ENCODE measurements around the gene PGRMC2.

The PGRMC2 gene

DNA sequence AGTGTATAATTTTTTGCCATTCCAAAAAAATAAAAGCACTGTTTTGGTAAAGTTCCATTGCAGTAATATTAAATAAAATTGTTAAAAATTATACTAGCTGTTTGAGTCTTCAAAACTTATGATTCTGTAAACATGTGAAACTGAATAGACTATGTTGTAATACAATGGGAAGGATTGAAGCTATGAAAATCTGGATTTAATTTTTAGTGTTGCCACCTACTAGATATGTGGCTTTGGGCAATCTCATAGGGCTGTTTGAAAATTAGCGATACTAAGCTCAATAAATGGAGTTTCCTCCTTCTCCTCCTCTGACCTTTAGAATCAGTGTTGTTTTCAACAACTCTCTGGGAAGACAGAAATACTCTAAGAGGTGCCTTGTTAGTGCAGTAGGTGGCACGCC, 4.5 kb downstream of the PGRMC2 start:
- no peaks in the 10 kb centered on the region for H3K9me3 ChIP-seq (ENCODE audit: insufficient read depth, low read length)
- no peaks in the 10 kb centered on the region for H3K27me3 ChIP-seq (ENCODE audit: insufficient read depth, insufficient read length)
- no peak for DNase-seq (ENCODE audit: low read depth, low spot score)
- no peak overlapping the region for H3K9ac ChIP-seq (ENCODE audit: insufficient read length, low read depth)
- no peak overlapping the region for H3K4me3 ChIP-seq (ENCODE audit: insufficient read length, low read depth)
- peaks cover 16% of the 10 kb centered on the region for H3K36me3 ChIP-seq (ENCODE audit: insufficient read depth, insufficient read length, low read length)
- H3K4me1 ChIP-seq (ENCODE audit: insufficient read depth, insufficient read length) = peaks cover 2% of the 10 kb centered on the region
- TF ChIP-seq ZNF274 (IDR thresholded peaks at IDR 0.05; ENCODE audit: low read depth, low read length) (no peak), SUZ12 (IDR thresholded peaks at IDR 0.05; ENCODE audit: extremely low read depth, insufficient read depth, insufficient read length) (no peak), YY1 (IDR thresholded peaks at IDR 0.05; ENCODE audit: insufficient read depth, insufficient read length) (no peak)

DNA sequence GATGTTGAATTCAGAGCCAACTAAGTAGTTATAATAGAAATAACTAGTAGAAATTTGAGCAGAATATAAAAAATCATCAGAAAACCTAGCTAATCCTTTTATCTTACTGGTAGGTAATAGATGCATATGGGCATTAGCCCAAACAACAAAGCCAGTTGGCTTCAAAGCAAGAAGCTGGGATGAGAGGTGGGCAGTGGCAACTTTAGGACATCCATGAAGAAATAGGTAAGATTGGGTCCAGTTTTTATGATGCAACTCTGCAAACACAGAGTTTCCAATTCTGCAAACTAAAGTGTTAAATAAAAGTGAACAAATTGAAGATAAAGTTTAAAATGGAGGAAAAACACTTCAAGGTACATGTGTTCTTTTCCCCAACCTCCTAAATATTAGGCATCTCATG, 5.1 kb downstream of the PGRMC2 start:
- H3K9ac ChIP-seq (ENCODE audit: insufficient read length, low read depth) = no peak overlapping the region
- H3K27me3 ChIP-seq (ENCODE audit: insufficient read depth, insufficient read length) = no peaks in the 10 kb centered on the region
- TF ChIP-seq SUZ12 (IDR thresholded peaks at IDR 0.05; ENCODE audit: extremely low read depth, insufficient read depth, insufficient read length) (no peak), ZNF274 (IDR thresholded peaks at IDR 0.05; ENCODE audit: low read depth, low read length) (no peak), YY1 (IDR thresholded peaks at IDR 0.05; ENCODE audit: insufficient read depth, insufficient read length) (no peak)
- DNase-seq (ENCODE audit: low read depth, low spot score) = no peak
- H3K4me1 ChIP-seq (ENCODE audit: insufficient read depth, insufficient read length) = peaks cover 2% of the 10 kb centered on the region
- H3K36me3 ChIP-seq (ENCODE audit: insufficient read depth, insufficient read length, low read length) = peaks cover 20% of the 10 kb centered on the region
- H3K9me3 ChIP-seq (ENCODE audit: insufficient read depth, low read length) = no peaks in the 10 kb centered on the region
- H3K4me3 ChIP-seq (ENCODE audit: insufficient read length, low read depth) = no peak overlapping the region

DNA sequence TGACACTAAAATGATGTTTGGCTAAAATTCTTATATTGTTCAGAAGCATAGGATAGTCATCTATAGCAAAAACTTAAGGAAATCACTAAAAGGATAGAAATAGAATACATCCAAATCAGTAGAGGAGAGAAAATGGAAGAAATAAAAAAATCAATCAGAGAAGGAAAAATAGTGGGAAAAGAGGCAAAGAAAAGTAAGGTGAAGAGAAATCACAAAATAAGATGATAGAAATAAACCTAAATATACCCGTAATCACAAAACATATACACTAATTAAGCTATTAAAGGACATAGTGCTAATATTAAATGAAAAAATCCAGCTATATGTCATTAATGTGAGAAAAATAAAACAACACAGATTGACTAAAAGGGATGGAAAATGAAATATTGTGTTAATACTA, 6.3 kb downstream of the PGRMC2 start:
- TF ChIP-seq ZNF274 (IDR thresholded peaks at IDR 0.05; ENCODE audit: low read depth, low read length) = no peak
- TF ChIP-seq SUZ12 (IDR thresholded peaks at IDR 0.05; ENCODE audit: extremely low read depth, insufficient read depth, insufficient read length) = no peak
- TF ChIP-seq YY1 (IDR thresholded peaks at IDR 0.05; ENCODE audit: insufficient read depth, insufficient read length) = no peak
- no peak overlapping the region for H3K9ac ChIP-seq (ENCODE audit: insufficient read length, low read depth)
- no peak for DNase-seq (ENCODE audit: low read depth, low spot score)
- H3K4me3 ChIP-seq (ENCODE audit: insufficient read length, low read depth) = no peak overlapping the region
- H3K4me1 ChIP-seq (ENCODE audit: insufficient read depth, insufficient read length) = peaks cover 2% of the 10 kb centered on the region
- peaks cover 25% of the 10 kb centered on the region for H3K36me3 ChIP-seq (ENCODE audit: insufficient read depth, insufficient read length, low read length)
- no peaks in the 10 kb centered on the region for H3K27me3 ChIP-seq (ENCODE audit: insufficient read depth, insufficient read length)
- H3K9me3 ChIP-seq (ENCODE audit: insufficient read depth, low read length) = no peaks in the 10 kb centered on the region

DNA sequence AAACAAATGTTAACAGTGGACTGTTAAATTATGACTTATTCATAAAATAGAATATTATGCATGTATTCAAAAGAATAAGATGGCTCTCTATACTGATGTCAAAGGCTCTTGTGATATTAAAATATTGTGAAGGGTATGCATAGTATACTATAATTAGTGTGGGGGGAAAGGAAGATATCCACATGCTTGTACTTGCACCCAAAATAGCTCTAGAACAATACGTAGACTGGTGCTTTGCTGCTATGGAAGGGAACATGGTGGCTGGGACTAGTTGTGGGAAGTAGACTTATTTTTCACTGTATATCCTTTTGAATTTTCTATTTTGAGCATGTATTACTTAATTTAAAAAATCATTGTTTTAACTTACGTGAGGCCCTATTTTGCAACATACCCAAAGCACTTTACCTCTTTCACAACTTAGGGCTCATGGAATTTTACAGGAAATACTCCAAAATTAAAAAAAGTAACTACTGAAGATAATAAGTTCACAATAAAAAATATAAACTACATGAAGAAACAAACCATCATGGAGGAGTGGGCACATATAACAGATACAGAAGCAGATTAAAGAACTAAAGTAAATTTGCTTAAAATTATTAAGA, 7.9 kb downstream of the PGRMC2 start:
- peaks cover 24% of the 10 kb centered on the region for H3K36me3 ChIP-seq (ENCODE audit: insufficient read depth, insufficient read length, low read length)
- H3K4me1 ChIP-seq (ENCODE audit: insufficient read depth, insufficient read length) = peaks cover 2% of the 10 kb centered on the region
- H3K9me3 ChIP-seq (ENCODE audit: insufficient read depth, low read length) = no peaks in the 10 kb centered on the region
- H3K27me3 ChIP-seq (ENCODE audit: insufficient read depth, insufficient read length) = no peaks in the 10 kb centered on the region
- DNase-seq (ENCODE audit: low read depth, low spot score) = no peak
- TF ChIP-seq ZNF274 (IDR thresholded peaks at IDR 0.05; ENCODE audit: low read depth, low read length) = no peak
- TF ChIP-seq SUZ12 (IDR thresholded peaks at IDR 0.05; ENCODE audit: extremely low read depth, insufficient read depth, insufficient read length) = no peak
- no peak for TF ChIP-seq YY1 (IDR thresholded peaks at IDR 0.05; ENCODE audit: insufficient read depth, insufficient read length)
- H3K4me3 ChIP-seq (ENCODE audit: insufficient read length, low read depth) = no peak overlapping the region
- H3K9ac ChIP-seq (ENCODE audit: insufficient read length, low read depth) = no peak overlapping the region

DNA sequence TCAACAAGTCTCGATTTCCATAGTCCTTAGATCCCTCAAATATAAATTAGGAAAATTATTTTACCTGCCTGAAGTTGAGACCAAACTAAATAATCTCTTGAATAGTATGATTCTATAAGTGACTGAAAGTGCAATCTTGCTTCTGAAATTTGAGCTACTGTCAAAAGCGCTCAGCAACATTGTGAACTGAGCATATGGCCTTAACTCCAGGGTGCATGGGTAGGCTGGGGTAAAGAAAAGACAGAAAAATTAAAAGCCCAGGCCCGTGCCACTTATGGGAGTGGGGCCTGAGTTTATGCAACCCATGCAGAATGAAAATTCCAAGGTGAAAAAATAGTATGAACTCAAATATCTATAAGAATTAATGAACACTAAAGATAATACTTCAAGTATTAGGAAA, 9.8 kb downstream of the PGRMC2 start:
- Histone ChIP-seq H3K9me3 (ENCODE audit: insufficient read depth, low read length) (no peaks in the 10 kb centered on the region), H3K9ac (ENCODE audit: insufficient read length, low read depth) (no peak overlapping the region), H3K36me3 (ENCODE audit: insufficient read depth, insufficient read length, low read length) (peaks cover 22% of the 10 kb centered on the region), H3K4me1 (ENCODE audit: insufficient read depth, insufficient read length) (peaks cover 2% of the 10 kb centered on the region), H3K4me3 (ENCODE audit: insufficient read length, low read depth) (no peak overlapping the region), H3K27me3 (ENCODE audit: insufficient read depth, insufficient read length) (no peaks in the 10 kb centered on the region)
- no peak for DNase-seq (ENCODE audit: low read depth, low spot score)
- no peak for TF ChIP-seq SUZ12 (IDR thresholded peaks at IDR 0.05; ENCODE audit: extremely low read depth, insufficient read depth, insufficient read length)

DNA sequence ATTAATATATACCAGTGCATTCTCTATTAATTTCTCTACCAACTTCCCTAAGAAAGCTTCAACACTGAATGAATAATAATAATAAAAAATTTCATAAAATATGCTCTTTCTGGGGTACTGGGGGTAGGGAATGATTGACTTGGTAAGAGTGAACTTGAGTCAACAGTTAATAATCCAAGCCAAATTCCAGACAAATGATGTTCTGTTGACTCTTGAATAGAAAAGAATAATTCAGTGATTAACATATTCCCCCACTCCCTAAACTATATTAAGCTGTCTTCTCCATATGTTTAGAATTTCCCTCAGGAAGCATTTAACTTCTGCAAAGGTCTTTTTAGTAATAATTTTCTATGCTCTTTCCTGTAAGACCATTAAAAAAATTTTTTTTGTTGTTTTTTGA, 12.3 kb downstream of the PGRMC2 start:
- peaks cover 43% of the 10 kb centered on the region for H3K36me3 ChIP-seq (ENCODE audit: insufficient read depth, insufficient read length, low read length)
- no peaks in the 10 kb centered on the region for H3K9me3 ChIP-seq (ENCODE audit: insufficient read depth, low read length)
- no peak for TF ChIP-seq ZNF274 (IDR thresholded peaks at IDR 0.05; ENCODE audit: low read depth, low read length)
- TF ChIP-seq SUZ12 (IDR thresholded peaks at IDR 0.05; ENCODE audit: extremely low read depth, insufficient read depth, insufficient read length) = no peak
- no peak for TF ChIP-seq YY1 (IDR thresholded peaks at IDR 0.05; ENCODE audit: insufficient read depth, insufficient read length)
- H3K4me1 ChIP-seq (ENCODE audit: insufficient read depth, insufficient read length) = peaks cover 2% of the 10 kb centered on the region
- H3K27me3 ChIP-seq (ENCODE audit: insufficient read depth, insufficient read length) = no peaks in the 10 kb centered on the region
- DNase-seq (ENCODE audit: low read depth, low spot score) = no peak
- H3K9ac ChIP-seq (ENCODE audit: insufficient read length, low read depth) = no peak overlapping the region
- no peak overlapping the region for H3K4me3 ChIP-seq (ENCODE audit: insufficient read length, low read depth)

DNA sequence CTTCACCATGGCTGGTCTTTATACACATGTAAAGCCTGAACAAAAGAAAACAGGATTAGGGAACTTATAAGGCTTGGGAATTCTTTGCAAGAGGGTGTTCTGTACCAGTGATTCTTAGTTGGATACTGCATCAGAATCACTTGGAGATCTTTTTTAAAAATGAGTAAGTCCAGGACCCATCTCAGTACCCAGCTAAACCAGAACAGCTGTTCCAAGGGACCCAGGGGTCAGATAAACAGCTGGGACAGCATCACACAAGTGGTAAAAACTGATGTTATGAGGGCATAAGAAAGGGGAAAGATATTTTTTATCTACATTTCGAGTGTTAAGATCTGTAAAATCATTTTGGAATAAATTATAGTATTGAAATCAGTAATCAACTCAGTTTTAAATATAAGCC, 16.1 kb downstream of the PGRMC2 start:
- H3K9me3 ChIP-seq (ENCODE audit: insufficient read depth, low read length) = no peaks in the 10 kb centered on the region
- H3K4me1 ChIP-seq (ENCODE audit: insufficient read depth, insufficient read length) = no peaks in the 10 kb centered on the region
- no peaks in the 10 kb centered on the region for H3K27me3 ChIP-seq (ENCODE audit: insufficient read depth, insufficient read length)
- H3K36me3 ChIP-seq (ENCODE audit: insufficient read depth, insufficient read length, low read length) = peaks cover 41% of the 10 kb centered on the region
- no peak for TF ChIP-seq SUZ12 (IDR thresholded peaks at IDR 0.05; ENCODE audit: extremely low read depth, insufficient read depth, insufficient read length)
- no peak for TF ChIP-seq YY1 (IDR thresholded peaks at IDR 0.05; ENCODE audit: insufficient read depth, insufficient read length)
- no peak for TF ChIP-seq ZNF274 (IDR thresholded peaks at IDR 0.05; ENCODE audit: low read depth, low read length)
- no peak overlapping the region for H3K4me3 ChIP-seq (ENCODE audit: insufficient read length, low read depth)
- DNase-seq (ENCODE audit: low read depth, low spot score) = no peak
- H3K9ac ChIP-seq (ENCODE audit: insufficient read length, low read depth) = no peak overlapping the region

Measured in NT2/D1 (cell line).